ENCODE results near the gene NRXN3. TPM values are rescaled to one million over a fixed set of nuclear protein-coding genes. Genes with fewer than 3 reads are reported as not detected.

NRXN3 gene
- total RNA-seq, 1 donor from 2014 or later: under 0.01 TPM

DNA sequence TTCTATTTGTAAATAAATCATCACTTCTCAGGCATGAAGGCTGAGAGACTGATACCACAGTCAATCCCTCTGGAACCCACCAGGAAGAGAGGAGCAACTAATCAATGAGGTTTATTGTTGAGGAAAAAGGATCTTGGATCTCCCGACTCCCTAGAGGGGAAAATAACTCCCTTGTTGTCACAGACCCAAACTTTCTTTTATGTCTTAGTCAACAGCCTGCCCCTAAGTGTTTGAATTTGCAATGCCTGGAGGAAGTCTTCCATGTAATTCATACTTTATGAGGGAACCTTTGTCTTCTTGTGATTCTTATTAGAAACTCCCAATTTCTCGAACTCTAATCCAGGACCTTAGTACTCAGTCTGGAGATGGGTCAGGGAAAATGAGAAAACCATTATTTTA, 1235.3 kb downstream of the NRXN3 start:
- DNase-seq (ENCODE audit: low read depth in 2 of 2): no peak

DNA sequence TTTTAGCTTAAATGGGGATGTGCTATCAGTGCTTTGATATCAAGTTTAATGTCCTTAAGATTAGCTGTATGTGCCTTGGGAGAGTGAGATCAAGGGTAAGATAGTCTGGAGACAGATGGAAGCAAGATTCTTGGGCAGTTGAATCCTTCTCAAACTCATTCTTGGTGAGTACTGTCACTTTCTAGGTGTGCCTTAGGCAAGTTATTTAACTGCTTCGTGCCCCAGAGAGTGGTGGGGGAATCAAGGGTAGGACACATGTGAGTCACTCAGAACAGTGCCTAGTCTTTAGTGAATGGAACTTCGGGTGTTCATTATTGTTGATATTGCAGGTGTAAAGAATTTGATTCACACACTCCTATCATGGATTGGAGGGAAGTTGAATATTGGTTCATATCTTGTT, 1237.4 kb downstream of the NRXN3 start:
- DNase-seq (ENCODE audit: low read depth in 2 of 2): no peak

DNA sequence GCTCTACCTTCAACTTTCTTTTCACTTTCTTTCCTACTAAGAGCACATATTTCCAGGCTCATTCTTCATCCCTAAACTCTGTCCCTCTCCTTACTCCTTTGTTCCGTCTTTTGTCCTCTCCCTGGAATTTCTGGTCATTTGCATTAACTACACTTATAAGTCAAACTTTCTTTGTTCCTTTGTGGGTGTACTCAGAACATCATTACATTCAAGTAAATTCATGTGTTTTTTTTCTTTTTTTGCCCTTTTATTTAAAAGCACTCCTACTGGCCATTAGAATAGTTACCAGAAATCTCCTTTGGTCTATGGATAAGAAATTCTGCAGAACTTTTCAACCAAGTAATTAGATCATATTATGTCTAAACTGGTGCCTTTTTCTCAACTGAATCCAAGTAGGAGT, 1238.5 kb downstream of the NRXN3 start:
- no peak for DNase-seq (ENCODE audit: low read depth in 2 of 2)

DNA sequence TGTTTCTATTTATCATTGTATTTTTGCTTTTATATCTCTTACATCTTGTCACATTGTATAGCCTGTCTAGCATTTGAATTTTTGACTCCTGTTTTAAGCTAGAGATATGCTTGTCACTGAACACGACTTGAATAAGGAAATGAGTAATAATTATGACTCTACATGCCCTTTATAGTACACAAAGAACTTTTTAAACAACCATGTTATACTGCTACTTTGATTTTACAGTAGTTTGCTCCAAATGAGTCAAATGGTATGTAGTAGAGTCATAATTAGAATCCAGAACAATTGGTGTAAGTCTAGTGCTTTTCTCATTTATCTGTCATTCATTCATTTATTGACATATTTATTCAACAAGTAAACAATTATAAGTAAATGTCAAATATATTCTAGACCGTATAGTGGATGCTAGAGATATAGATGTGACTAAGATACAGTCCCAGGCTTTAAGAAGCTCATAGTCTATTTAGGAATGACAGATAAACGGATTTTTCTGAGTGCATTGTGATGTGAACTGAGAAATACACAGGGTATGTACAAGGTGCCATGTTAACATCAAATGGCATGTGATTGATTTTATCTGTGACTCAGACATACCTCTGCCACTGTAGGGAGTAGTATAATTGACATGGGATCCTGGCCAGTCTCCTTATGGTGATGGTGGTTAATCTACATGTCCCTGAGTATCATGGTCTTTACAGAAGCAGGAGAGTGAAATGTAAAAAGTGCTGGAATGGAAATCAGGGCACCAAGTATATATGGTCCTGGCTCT, 1241.4 kb downstream of the NRXN3 start:
- DNase-seq (ENCODE audit: low read depth in 2 of 2): peak in 1 of 2 donors; percentile 25

DNA sequence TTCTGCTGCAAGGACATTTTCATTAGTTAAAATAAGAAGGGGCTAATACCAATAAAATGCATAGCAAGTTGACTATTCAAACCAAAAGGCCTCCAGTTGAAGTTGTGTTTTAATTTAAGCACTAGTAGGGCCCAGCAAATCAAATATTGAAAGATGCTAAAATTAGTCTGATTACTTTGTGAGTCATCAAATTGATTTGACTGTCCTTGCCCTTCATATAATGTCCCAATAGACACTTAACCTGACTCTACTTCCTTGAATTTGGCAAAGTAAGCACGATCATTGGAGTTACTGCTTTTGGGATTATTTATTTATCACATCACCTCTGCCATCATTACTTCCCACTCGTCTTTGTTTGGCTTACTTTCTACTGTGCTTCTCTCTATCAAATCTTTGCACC, 1242.6 kb downstream of the NRXN3 start:
- DNase-seq (ENCODE audit: low read depth in 2 of 2): no peak

DNA sequence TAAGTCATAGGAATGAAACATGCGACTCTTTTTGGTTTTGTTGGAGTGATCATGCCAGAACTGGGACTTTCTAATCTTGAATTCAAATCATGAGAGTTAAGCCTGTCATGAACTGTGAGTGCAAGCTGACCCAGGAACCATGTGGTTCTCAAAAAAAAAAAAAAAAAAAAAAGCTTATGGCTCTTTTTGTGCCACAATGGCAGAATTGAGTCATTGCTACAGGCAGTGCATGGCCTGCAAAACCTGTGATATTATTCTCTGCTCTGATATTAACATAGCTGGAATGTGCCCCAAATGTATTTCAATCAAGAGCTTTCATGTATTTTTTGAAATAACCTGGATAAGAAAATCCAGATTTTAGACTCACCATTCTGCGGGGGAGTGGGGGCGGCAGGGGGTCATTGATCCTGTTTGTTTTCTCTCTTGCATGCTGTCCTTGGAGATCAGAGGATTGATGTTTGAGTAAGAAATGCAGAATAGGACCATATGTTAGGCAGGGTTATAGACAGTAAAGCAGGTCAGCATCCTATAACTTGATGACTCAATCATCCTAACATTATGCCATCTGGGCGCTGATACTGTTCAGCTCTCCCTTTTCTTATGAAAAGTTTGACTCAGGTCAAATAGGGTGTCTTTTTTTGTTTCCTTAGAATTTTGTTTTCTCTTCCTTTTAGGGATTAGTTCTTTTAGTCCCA, 1243.7 kb downstream of the NRXN3 start:
- DNase-seq (ENCODE audit: low read depth in 2 of 2): no peak

DNA sequence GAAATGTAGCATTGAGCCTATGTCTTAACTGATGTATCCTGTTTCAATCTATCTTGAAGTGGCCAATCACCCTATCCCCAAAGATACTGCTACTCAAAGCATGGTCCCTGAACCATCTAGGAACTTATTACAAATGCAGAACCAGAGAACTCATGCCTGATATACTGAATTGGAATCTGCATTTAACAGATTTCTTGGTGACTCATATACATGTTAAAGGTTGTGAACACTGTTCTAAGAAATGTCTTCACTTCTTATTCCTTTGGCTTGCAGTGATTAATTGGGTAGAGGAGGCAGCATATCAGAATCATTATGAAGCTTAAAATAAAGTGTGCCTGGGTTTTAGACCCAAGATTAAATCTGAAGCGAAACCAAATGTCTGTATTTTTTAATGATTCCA, 1245.6 kb downstream of the NRXN3 start:
- no peak for DNase-seq (ENCODE audit: low read depth in 2 of 2)

DNA sequence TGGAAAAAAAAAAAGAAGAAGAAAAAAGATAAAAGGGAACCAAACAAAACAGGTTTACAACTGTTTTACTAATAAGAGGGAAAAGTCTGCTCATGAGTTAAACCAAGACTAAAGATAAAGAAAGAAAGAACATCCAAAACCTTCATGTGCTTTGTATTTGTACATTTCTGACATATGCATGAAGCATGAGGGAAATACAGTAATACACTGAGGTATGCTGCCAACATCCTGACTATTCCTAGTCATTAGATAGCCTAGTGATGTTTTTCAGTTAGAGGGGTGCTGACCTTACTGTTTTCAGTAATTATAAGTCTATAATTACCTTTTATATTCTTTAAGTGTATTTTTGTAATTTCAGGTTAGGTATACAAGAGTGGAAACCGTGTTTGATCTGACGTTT, 1247.8 kb downstream of the NRXN3 start:
- peak in 1 of 2 donors; percentile 4 for DNase-seq (ENCODE audit: low read depth in 2 of 2)

DNA sequence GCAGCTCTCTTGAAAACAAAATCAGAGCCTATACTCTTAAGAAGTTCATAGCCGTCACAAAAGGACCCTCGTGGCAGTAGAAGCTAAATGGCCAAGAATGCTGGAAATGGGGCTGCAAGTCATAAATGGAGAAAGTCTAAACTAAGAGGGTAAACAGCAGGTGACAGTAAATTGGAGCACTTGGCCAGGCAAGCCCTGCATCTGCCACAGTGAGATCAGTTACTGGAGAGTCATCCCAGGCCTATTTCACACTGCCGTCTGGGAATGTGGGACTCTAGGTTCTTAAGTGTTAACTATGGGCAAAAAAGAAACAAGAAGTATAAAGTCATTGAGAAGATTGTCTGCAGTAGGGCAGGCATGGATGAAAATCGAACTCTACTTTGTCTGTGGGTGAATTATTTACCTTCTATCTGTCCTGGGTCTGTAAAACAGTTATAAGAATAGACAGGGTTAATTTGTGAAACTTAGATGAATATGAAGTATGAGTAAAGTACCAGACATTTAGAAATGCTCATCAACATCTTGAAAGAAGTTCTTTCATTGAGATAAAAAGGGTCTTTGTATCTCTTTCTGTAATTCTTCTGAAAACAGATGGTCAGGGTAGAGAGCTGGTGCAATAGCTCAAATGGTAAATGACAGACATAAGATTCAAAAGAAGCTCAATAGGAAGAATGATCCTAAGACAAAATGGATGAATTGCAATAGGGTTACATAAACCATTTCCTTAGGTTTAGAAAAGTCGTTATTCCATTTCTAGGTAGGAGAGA, 1248.7 kb downstream of the NRXN3 start:
- no peak for DNase-seq (ENCODE audit: low read depth in 2 of 2)

DNA sequence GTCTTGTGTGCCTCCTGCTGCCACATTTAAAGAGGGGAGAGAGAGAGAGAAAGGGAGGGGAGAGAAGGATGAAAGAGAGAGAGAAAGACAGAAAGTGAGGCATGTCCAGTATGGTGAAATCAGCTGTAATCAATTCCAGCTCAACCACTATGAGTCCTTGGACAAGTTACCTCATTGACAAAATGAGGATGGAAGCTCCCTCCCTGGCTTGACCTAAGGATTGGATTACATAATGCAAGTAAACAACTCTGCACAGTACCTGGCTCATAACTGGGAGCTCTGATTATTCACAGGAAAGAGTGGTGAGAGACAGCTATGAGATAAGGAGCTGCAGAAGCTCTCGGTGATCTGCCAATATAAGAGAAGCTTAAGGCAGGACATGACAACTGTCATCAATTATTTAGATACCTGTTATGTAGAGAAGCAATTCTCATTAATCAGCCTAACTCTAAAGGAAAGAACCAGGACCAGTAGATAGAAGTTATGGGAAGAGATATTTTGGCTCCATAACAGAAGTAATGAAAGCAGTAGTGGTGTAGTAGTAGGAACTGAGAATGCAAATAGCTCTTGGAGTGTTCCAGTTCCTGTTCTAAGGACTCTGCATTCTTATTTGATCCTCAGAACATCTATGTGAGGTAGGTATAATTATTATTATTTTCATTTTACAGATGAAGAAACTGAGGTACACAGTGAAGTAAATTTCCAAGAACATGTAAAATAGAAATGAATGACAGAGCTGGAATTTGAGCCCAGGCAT, 1249.6 kb downstream of the NRXN3 start:
- DNase-seq (ENCODE audit: low read depth in 2 of 2): no peak

DNA sequence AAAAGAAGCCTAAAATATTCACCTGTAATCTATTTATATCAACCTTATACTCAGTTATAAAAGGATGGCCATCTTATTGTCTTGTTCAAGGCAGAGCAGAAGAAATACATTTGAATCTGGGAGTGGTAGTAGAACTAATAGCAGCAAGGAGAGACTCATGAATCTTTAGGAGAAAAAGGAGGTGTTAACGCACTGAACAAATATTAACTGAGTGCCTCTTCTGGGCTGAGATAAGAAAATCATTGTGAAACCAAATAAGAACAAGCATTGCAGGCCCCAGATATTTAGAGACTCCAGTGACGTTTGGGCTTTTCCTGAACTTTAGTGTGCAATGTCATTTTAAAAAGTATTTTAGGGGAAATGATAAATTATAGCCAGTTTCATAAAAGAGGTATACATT, 1250.6 kb downstream of the NRXN3 start:
- DNase-seq (ENCODE audit: low read depth in 2 of 2): no peak

DNA sequence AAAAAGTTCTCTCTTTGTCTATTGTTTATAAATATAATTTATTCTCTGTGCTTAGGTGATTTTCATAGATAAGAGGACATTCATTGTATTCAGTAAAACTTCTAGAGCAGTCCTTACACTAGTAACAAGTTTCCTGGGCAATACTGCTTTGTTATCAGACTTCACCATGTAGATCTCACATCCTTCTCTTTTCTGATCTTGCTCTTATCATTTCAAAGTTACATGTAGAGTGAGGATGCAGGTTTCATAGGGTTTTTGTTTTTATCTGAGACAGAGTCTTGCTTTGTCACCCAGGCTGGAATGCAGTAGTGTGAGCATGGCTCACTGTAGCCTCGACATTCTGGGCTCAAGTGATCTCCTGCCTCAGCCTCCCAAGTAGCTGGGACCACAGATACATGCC, 1251.6 kb downstream of the NRXN3 start:
- DNase-seq (ENCODE audit: low read depth in 2 of 2): no peak

DNA sequence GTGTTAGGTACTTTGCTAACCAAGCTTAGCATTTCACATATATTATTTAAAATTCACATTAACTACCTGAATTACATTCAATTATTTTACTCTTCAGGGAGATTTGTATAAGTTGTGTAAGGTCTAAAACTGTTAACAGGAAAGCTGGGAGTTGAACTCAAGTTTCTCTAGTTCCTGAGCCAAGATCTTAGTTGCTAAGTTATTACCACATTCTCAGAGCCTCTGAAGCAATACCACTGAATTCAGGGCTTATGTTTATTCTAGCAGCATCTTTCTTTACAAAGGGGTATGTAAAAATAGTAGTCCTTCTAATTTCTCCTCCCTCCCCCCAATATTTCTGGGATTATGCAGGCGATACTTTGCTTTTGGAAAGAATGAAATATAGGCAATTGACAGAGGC, 1254.3 kb downstream of the NRXN3 start:
- no peak for DNase-seq (ENCODE audit: low read depth in 2 of 2)

DNA sequence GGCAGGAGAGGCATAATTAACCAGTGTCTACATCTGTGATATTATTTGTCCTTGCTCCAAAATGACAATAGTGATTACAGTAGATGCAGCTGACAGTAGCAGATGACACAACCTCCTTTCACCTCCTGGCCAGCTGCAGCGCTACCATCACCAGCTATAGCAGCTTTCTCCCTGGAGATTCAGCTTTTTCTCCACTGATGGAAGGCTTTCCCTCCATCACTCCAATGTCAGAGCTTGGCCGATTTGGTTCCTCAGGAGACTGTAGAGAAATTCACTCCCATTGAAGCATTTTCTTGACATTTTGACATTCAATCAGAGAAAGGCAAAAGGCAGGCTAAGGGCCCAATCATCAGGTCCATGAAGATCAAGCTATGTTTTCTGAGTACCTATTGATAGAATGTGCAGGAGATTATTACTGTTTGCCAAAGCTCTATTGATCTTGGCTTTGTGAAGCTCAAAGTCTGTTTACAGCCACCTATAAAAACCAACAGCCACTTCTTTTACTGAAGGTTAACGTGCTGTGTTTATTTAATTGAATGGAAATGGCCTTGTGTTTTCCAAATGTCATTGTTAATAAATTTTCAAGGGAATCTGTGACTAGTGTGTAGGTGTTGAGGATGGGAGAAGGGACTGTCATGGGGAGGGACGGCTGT, 1256.1 kb downstream of the NRXN3 start:
- DNase-seq (ENCODE audit: low read depth in 2 of 2): no peak

DNA sequence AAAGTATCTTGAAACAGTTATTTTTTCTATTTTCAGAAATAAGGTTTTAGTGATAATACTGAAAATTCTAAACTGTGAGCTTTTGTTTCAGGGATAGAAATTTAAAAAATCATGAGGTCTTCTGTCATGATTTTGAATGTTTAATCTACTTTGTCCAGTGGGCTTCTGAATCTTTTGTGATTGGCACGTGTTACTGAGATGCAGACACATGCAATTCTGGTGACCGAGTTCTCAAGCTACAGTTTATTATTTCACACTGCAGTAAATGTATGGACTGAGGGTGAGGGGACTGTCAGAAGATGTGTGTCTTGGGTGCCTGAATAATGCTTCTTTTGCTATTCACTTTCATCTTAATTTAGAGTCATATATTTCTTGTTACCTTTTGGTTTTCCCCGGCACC, 1262.5 kb downstream of the NRXN3 start:
- DNase-seq (ENCODE audit: low read depth in 2 of 2): no peak

DNA sequence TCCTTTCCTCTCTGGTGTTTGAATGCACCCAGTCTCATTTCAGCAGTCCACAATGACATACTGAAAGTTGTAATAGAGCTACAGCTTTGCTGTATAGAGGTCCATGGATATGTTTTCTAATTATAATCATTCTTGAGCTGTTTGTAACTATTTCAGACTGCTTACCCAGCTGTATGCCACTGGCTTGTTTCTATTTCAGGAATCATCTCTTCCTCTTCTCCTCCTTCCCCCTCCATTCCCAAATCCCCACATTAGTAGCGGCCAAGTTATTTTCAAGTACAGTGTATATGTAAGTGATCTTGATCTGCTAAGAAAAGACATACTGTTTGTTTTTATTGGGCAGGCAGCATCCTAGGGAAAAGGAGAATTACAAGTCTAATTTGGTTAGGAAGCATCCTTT, 1266.2 kb downstream of the NRXN3 start:
- DNase-seq (ENCODE audit: low read depth in 2 of 2): no peak

DNA sequence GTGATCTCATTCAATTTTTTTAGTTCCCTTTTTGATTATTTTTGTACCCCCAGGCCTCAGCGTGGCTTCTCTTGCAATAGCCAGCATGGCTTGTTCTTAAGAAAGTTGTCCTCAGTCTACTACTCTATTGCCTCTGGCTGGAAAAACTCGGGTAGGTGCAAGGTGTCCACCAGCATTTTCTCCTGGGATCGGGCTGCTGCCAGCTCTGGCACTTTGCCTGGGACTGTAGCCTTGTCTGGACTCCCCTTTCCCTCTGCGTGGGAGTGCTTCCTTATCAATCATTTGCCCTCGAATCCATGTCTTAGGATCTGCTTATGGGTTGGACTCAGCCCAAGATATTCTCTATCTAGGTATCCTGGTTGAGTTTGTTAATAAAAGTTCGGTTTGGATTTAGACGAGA, 1267.8 kb downstream of the NRXN3 start:
- DNase-seq (ENCODE audit: low read depth in 2 of 2): no peak

DNA sequence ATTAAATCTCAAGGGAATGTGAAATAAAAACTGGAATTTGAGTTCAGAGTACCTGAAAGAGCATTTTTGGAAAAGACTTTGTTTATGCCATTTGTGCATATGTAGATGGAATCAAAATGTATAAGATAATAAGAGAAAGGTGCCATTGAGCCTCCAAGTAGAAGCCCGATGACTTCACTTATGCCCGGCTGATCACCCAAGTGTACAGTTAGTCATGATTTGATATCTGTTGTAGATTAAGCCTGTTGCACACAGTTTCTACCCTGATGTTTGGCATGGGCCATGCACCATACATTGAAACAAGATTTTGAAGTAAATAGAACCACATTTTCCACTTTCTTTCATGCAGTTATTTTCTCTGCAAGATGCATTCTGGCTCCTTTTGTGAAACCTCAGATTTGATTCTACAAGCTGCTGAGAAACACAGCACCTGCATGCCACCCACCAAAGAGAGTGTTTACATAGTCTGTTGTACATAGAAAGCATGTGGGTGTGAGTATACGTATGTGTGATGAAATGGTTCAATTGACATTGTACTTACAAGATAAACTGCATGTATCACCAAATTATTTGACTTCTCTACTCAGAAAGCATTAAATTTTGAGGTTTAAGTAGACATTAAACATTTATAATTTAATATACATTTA, 1268.6 kb downstream of the NRXN3 start:
- DNase-seq (ENCODE audit: low read depth in 2 of 2): no peak

DNA sequence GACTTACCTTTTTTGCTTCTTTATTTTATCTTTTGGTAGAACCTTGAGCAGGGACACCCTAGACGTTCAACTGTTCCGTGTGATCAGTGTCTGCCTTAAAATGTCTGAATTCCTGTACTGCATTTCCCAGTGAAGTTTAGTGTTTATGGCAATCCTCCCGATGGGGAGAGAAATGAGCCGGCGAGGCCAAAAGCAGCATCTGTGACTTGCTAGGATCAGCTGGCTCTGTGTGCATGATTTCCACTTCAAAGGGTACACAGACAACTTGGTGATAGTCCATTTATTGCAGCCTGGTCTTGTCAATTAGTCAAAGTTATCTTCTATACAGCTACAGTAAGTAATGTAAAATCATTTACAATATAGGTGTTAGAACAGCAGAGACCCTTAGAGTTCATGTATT, 1272.6 kb downstream of the NRXN3 start:
- no peak for DNase-seq (ENCODE audit: low read depth in 2 of 2)

DNA sequence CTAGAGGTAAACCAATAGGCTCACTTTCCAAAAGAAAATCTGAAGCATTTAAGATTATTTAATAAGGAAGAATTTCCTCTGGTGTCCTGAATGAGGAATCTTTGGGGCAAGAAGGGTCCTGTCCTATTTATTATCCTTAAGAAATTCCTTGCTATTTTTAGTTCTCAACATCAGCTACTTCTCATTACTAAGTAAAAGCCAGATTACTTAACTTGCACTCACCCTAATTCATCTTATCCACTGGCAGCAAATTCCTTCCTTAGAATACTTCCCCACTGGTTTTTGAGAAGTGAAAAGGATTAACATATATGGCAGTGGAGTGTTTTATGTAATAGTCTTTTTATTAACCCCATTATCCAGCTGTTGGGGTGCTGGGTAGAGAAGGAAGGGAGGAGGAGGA, 1273.4 kb downstream of the NRXN3 start:
- DNase-seq (ENCODE audit: low read depth in 2 of 2): no peak

DNA sequence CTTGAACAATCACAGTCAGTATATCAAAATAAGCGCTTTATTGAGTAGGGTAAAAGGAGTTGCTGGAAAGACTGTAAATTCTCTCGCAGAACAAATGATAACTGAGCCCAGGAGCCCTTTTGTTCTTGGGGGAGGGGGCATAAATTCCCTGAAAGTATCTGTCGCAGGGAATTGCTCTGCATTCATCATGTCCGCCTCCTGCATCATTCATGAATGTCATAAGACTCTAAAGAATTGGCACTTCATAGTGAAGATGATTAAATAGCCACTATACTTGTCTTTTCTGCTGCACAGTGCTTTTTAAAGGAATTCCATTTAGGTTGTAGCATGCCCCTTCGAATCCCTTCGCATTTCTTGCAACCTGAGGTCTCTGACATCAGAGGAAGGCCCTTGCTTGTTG, 1278.8 kb downstream of the NRXN3 start:
- DNase-seq (ENCODE audit: low read depth in 2 of 2): no peak

Measured in dermis microvascular lymphatic vessel endothelial cell (primary cell).